K562 (cell line): ENCODE measurements around the gene NUP188. TPM values are rescaled to one million over a fixed set of nuclear protein-coding genes. Genes with fewer than 3 reads are reported as not detected.

Source experiments
- CCNT2 ChIP-seq: IDR thresholded peaks from 2 replicates; pipeline ENCODE4 v1.6.1; 2011; ENCODE audit warnings: borderline replicate concordance, low read depth, mild to moderate bottlenecking, moderate library complexity, mixed read lengths, low read length; ENCODE audit not compliant: insufficient read length; ENCODE audit errors: extremely low read depth
- HDAC3 ChIP-seq: fragments of 450-650 bp; IDR thresholded peaks from 2 replicates; pipeline ENCODE4 v1.6.1; 2018; ENCODE audit warnings: borderline replicate concordance, mild to moderate bottlenecking, moderate library complexity; ENCODE audit not compliant: partially characterized antibody
- MCM2 ChIP-seq: fragments of 450-650 bp; IDR thresholded peaks from 2 replicates; pipeline ENCODE4 v1.6.1; 2017; ENCODE audit warnings: low read depth, mild to moderate bottlenecking
- RBM22 ChIP-seq: fragments of 200-400 bp; formaldehyde crosslinking; IDR thresholded peaks from 2 replicates; pipeline ENCODE4 v1.6.1; 2018; ENCODE audit warnings: low read length, low read depth; ENCODE audit not compliant: poor library complexity, severe bottlenecking
- ZFPM2 ChIP-seq: fragments of 250-450 bp; sonication (Bioruptor Pico); IDR thresholded peaks from 2 replicates; pipeline ENCODE4 v1.5.1; 2022; ENCODE audit warnings: mild to moderate bottlenecking
- ZNF318 ChIP-seq, 2 experiments: fragments of 450-650 bp; IDR thresholded peaks; 2 replicates each; pipeline ENCODE4 v1.6.1; 2016; ENCODE audit warnings: mild to moderate bottlenecking in 2 of 2, borderline replicate concordance in 1 of 2, low read depth in 1 of 2, moderate library complexity in 1 of 2
- ZNF699 ChIP-seq: fragments of 250-450 bp; sonication (Bioruptor Pico); IDR thresholded peaks from 2 replicates; pipeline ENCODE4 v1.8.0; 2021; ENCODE audit warnings: mild to moderate bottlenecking, moderate library complexity; ENCODE audit not compliant: insufficient replicate concordance
- polyA plus RNA-seq, 8 experiments: library from polyadenylated mRNA; depleted of rRNA in 4 of 8; stranded (reverse) in 5 of 8; unstranded in 3 of 8; fragments of >200 nt; fragmentation: Nextera tagmentation in 2 of 8; fragmentation: Illumina TruSeq in 1 of 8; extraction: Ambion mirVana in 2 of 8; extraction: Trizol in 1 of 8; gene quantifications; 2 replicates each; pipeline versions ENCODE4 v1.2.1 to v1.2.3, GENCODE V29; 2011 to 2014; ENCODE audit warnings: inconsistent platforms in 1 of 8, missing spikeins in 1 of 8
- total RNA-seq, 7 experiments: library from RNA; depleted of rRNA in 6 of 7; stranded (reverse); fragments of >200 nt in 6 of 7; fragmentation: Illumina TruSeq in 2 of 7; extraction: Trizol in 2 of 7; gene quantifications; 2 replicates each; pipeline versions ENCODE4 v1.2.1 to v1.2.3, GENCODE V29; 2011 to 2021; ENCODE audit warnings: low replicate concordance in 1 of 7
- TF ChIP-seq, protein P1 (sequence below): fragments of 450-650 bp; IDR thresholded peaks from 2 replicates; pipeline ENCODE4 v1.6.1; 2017; ENCODE audit warnings: antibody characterized with exemption, mild to moderate bottlenecking
- TF ChIP-seq, protein P2 (sequence below): fragments of 250-450 bp; sonication (Bioruptor Pico); IDR thresholded peaks from 2 replicates; pipeline ENCODE4 v1.4.0; 2020; ENCODE audit warnings: mild to moderate bottlenecking, moderate library complexity

Gene NUP188
- total and polyA plus RNA-seq, 9 of the 15 experiments (the other 6 are each of a cell fraction or from before 2014, with no cell fraction given), result 11.7 to 135 (median 70.6) TPM

DNA sequence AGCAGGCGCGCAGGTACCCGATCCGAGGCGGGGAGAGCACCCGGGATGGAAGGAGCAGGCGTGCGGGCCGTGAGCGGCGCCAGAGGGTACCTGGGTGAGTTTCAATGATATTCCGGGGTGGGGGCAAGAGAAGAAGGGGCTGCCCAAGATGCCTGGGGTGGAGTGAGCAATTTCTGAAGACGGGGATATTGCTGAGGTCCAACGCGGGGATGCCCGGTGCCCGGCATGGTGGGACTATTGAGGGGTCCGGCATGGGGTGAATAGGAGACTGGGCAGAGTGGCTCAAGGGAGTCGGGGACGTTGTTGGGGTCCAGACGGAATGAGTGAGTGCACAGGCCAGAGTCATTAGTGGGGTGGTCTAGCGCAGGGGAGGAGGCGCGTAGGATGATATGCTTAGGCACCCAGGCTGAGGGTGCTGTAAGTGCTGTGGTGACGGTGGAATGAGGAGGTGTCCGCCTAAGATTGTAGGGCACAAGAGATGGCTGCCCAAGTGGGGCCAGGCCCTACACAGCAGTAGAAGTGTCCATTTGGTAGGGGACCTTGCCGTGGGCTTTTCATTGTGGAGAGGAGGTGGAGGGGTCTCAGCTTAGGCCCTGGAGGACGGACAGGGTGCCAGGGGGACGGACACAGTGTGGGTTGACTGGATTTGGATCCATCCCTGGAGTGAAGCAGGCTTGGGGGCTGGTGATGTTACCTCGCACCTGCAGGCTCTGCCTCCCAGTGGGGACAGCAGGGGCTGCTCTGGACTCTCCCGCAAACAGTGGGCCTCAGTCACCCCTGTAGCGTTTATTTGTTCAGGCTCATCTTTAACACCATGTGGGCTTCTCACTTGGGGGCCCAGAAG lies 89.6 kb downstream of the NUP188 start (continued):
- TF ChIP-seq ZNF318 (IDR thresholded peaks at IDR 0.05; ENCODE audit: borderline replicate concordance in 1 of 2, low read depth in 1 of 2), result no peak
- TF ChIP-seq MCM2, result no peak
- no peak for TF ChIP-seq HDAC3
- TF ChIP-seq, protein P1, sequence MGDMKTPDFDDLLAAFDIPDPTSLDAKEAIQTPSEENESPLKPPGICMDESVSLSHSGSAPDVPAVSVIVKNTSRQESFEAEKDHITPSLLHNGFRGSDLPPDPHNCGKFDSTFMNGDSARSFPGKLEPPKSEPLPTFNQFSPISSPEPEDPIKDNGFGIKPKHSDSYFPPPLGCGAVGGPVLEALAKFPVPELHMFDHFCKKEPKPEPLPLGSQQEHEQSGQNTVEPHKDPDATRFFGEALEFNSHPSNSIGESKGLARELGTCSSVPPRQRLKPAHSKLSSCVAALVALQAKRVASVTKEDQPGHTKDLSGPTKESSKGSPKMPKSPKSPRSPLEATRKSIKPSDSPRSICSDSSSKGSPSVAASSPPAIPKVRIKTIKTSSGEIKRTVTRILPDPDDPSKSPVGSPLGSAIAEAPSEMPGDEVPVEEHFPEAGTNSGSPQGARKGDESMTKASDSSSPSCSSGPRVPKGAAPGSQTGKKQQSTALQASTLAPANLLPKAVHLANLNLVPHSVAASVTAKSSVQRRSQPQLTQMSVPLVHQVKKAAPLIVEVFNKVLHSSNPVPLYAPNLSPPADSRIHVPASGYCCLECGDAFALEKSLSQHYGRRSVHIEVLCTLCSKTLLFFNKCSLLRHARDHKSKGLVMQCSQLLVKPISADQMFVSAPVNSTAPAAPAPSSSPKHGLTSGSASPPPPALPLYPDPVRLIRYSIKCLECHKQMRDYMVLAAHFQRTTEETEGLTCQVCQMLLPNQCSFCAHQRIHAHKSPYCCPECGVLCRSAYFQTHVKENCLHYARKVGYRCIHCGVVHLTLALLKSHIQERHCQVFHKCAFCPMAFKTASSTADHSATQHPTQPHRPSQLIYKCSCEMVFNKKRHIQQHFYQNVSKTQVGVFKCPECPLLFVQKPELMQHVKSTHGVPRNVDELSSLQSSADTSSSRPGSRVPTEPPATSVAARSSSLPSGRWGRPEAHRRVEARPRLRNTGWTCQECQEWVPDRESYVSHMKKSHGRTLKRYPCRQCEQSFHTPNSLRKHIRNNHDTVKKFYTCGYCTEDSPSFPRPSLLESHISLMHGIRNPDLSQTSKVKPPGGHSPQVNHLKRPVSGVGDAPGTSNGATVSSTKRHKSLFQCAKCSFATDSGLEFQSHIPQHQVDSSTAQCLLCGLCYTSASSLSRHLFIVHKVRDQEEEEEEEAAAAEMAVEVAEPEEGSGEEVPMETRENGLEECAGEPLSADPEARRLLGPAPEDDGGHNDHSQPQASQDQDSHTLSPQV, result no peak; the same call in 1 of the 2 replicates
- no peak for TF ChIP-seq RBM22
- no peak for TF ChIP-seq CCNT2
- no peak for TF ChIP-seq ZNF699
- TF ChIP-seq, protein P2, sequence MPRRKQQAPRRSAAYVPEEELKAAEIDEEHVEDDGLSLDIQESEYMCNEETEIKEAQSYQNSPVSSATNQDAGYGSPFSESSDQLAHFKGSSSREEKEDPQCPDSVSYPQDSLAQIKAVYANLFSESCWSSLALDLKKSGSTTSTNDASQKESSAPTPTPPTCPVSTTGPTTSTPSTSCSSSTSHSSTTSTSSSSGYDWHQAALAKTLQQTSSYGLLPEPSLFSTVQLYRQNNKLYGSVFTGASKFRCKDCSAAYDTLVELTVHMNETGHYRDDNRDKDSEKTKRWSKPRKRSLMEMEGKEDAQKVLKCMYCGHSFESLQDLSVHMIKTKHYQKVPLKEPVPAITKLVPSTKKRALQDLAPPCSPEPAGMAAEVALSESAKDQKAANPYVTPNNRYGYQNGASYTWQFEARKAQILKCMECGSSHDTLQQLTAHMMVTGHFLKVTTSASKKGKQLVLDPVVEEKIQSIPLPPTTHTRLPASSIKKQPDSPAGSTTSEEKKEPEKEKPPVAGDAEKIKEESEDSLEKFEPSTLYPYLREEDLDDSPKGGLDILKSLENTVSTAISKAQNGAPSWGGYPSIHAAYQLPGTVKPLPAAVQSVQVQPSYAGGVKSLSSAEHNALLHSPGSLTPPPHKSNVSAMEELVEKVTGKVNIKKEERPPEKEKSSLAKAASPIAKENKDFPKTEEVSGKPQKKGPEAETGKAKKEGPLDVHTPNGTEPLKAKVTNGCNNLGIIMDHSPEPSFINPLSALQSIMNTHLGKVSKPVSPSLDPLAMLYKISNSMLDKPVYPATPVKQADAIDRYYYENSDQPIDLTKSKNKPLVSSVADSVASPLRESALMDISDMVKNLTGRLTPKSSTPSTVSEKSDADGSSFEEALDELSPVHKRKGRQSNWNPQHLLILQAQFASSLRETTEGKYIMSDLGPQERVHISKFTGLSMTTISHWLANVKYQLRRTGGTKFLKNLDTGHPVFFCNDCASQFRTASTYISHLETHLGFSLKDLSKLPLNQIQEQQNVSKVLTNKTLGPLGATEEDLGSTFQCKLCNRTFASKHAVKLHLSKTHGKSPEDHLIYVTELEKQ, result no peak
- no peak for TF ChIP-seq ZFPM2 (CRISPR knock-in tag)
